K562 (cell line): ENCODE results near the gene FHL1. TPM values are rescaled to one million over a fixed set of nuclear protein-coding genes. Genes with fewer than 3 reads are reported as not detected.

ENCODE experiments used
- ATAC-seq: fragments of 200-7000 bp; cut with Tn5 transposase; 3 replicates; pipeline ENCODE4 v1.9.1; 2020; ENCODE audit warnings: moderate library complexity
- BruUV-seq: library from RNA; stranded (reverse); fragments of 400-500 nt; replicated peaks from 2 replicates; lab custom pipeline; 2021; lab: Mats Ljungman, UMichigan
- CTCF ChIA-PET: fragments of 300-600 bp; formaldehyde crosslinking; extraction: SDS; loops from one replicate; lab custom pipeline; 2021; ENCODE audit warnings: low intra/inter-chr PET ratio; lab: Yijun Ruan, JAX
- POLR2A ChIA-PET: fragments of 300-600, 350-650 bp; sonication (Branson Sonifier 250); formaldehyde crosslinking; extraction: SDS; loops from one replicate; lab custom pipeline; 2021; ENCODE audit warnings: antibody characterized with exemption, inconsistent platforms; lab: Yijun Ruan, JAX
- DNase-seq, 4 experiments: peaks; one replicate each; pipeline versions ENCODE4 v3.0.0 to v3.0.0-alpha.2; 2011 to 2018; ENCODE audit warnings: low spot score in 3 of 4, mixed read lengths in 3 of 4; ENCODE audit errors: extremely low read depth in 1 of 4
- FAIRE-seq: peaks from 2 replicates; lab custom pipeline; 2011; peaks lifted over from hg19 to GRCh38; lab: Jason Lieb, UNC
- H2AFZ ChIP-seq: 2 replicates; pipeline ENCODE4 v1.6.0; 2011; ENCODE audit warnings: low read depth, low read length, control low read depth, inconsistent platforms
- H3K27ac ChIP-seq: fragments of 200-600 bp; 3 replicates; pipeline ENCODE4 v1.8.0; 2011; ENCODE audit warnings: low read depth, mild to moderate bottlenecking, control low read depth, inconsistent platforms, low read length, moderate library complexity, mixed read lengths; ENCODE audit errors: extremely low read depth
- H3K27me3 ChIP-seq, 2 experiments: fragments of 300-600 bp in 1 of 2; 2 replicates in 1 of 2; 3 replicates in 1 of 2; pipeline versions ENCODE4 v1.6.0 to v1.8.0; 2011; ENCODE audit warnings: inconsistent platforms in 2 of 2, low read length in 2 of 2, mild to moderate bottlenecking in 1 of 2, mixed read lengths in 1 of 2, moderate library complexity in 1 of 2; ENCODE audit not compliant: control insufficient read depth in 2 of 2, insufficient read depth in 2 of 2
- H3K36me3 ChIP-seq: fragments of 300-600 bp; 3 replicates; pipeline ENCODE4 v1.8.0; 2011; ENCODE audit warnings: mild to moderate bottlenecking, low read length, inconsistent platforms; ENCODE audit not compliant: control insufficient read depth, insufficient read depth
- H3K4me1 ChIP-seq, 2 experiments: fragments of 200-600 bp in 1 of 2; replicated peaks in 1 of 2; 2 replicates in 1 of 2; 3 replicates in 1 of 2; pipeline versions ENCODE4 v1.5.1 to v1.8.0; 2011; ENCODE audit warnings: inconsistent platforms in 2 of 2, low read length in 2 of 2, mild to moderate bottlenecking in 1 of 2, mixed read lengths in 1 of 2, moderate library complexity in 1 of 2; ENCODE audit not compliant: control insufficient read depth in 2 of 2, insufficient read depth in 2 of 2
- H3K4me2 ChIP-seq: 2 replicates; pipeline ENCODE4 v1.6.1; 2011; ENCODE audit warnings: low read length, control low read depth, inconsistent platforms, mixed read lengths; ENCODE audit not compliant: insufficient read depth
- H3K4me3 ChIP-seq: fragments of 200-600 bp; sonication (generic), shearing (Covaris generic); 2 replicates; pipeline ENCODE4 v1.5.1; 2016; ENCODE audit warnings: control low read depth, inconsistent platforms
- H3K79me2 ChIP-seq: fragments of 200-600 bp; 3 replicates; pipeline ENCODE4 v1.8.0; 2011; ENCODE audit warnings: low read length, inconsistent platforms; ENCODE audit not compliant: control insufficient read depth, insufficient read depth
- H3K9ac ChIP-seq, 2 experiments: 2 replicates each; pipeline versions ENCODE4 v1.6.0 to v1.6.1; 2011; ENCODE audit warnings: low read depth in 2 of 2, low read length in 2 of 2, control low read depth in 1 of 2, inconsistent platforms in 1 of 2, mild to moderate bottlenecking in 1 of 2, mixed read lengths in 1 of 2; ENCODE audit not compliant: insufficient read depth in 1 of 2
- H3K9me1 ChIP-seq: one replicate; pipeline ENCODE4 v1.6.0; 2011; ENCODE audit warnings: inconsistent platforms, mild to moderate bottlenecking, low read length, moderate library complexity; ENCODE audit not compliant: control insufficient read depth, insufficient read depth
- H3K9me3 ChIP-seq: replicated peaks from 2 replicates; pipeline ENCODE4 v1.5.1; 2011; ENCODE audit warnings: low read depth, low read length, inconsistent platforms; ENCODE audit not compliant: control insufficient read depth, insufficient read depth
- H4K20me1 ChIP-seq: replicated peaks from 2 replicates; pipeline ENCODE4 v1.6.1; 2011; ENCODE audit warnings: low read length, inconsistent platforms, mixed read lengths; ENCODE audit not compliant: control insufficient read depth, insufficient read depth
- CBFA2T2 ChIP-seq: fragments of 450-650 bp; conservative IDR thresholded peaks from 2 replicates; pipeline ENCODE4 v1.6.1; 2017; ENCODE audit warnings: mild to moderate bottlenecking
- CBX3 ChIP-seq, 2 experiments: IDR thresholded peaks; 1 replicate in 1 of 2; 2 replicates in 1 of 2; pipeline ENCODE4 v1.6.1; 2012; ENCODE audit warnings: inconsistent platforms in 2 of 2, low read length in 2 of 2, borderline replicate concordance in 1 of 2, control low read depth in 1 of 2
- CHAMP1 ChIP-seq: fragments of 450-650 bp; IDR thresholded peaks from 2 replicates; pipeline ENCODE4 v1.6.1; 2016; ENCODE audit warnings: mild to moderate bottlenecking
- FOS ChIP-seq: IDR thresholded peaks from 3 replicates; pipeline ENCODE4 v1.6.1; 2011; ENCODE audit not compliant: insufficient read length; ENCODE audit errors: extremely low read depth
- GMEB1 ChIP-seq: fragments of 250-450 bp; sonication (Bioruptor Pico); IDR thresholded peaks from 2 replicates; pipeline ENCODE4 v1.4.0; 2020; ENCODE audit warnings: mild to moderate bottlenecking
- HMGN3 ChIP-seq: IDR thresholded peaks from 2 replicates; pipeline ENCODE4 v1.6.1; 2011; ENCODE audit warnings: borderline replicate concordance, low read depth, mild to moderate bottlenecking, mixed read lengths, low read length; ENCODE audit not compliant: insufficient read length; ENCODE audit errors: extremely low read depth
- MCM5 ChIP-seq: fragments of 450-650 bp; IDR thresholded peaks from 2 replicates; pipeline ENCODE4 v1.6.1; 2016; ENCODE audit warnings: low read depth
- ZC3H8 ChIP-seq: fragments of 450-650 bp; IDR thresholded peaks from 2 replicates; pipeline ENCODE4 v1.6.1; 2017
- WGBS: fragments of 100-300 bp; shearing (Covaris generic); methylation state at CpG from one replicate; pipeline ENCODE4 v1.1.6; 2016; ENCODE audit warnings: low coverage, mixed read lengths; ENCODE audit not compliant: insufficient coverage; ENCODE audit errors: missing lambda C conversion rate; 5-methylcytosine and 5-hydroxymethylcytosine counted together
- in situ Hi-C: fragments of 300-500 bp; cut with MboI; formaldehyde crosslinking; loops from 4 replicates; pipeline ENCODE4 v1.15.0; 2018; ENCODE audit warnings: inconsistent platforms, mixed read lengths
- intact Hi-C: fragments of 100-400 bp; cut with micrococcal nuclease; formaldehyde crosslinking; loops from 2 replicates; pipeline ENCODE4 v1.14.2; 2022
- polyA plus RNA-seq, 8 experiments: library from polyadenylated mRNA; depleted of rRNA in 4 of 8; stranded (reverse) in 5 of 8; unstranded in 3 of 8; fragments of >200 nt; fragmentation: Nextera tagmentation in 2 of 8; fragmentation: Illumina TruSeq in 1 of 8; extraction: Ambion mirVana in 2 of 8; extraction: Trizol in 1 of 8; gene quantifications; 2 replicates each; pipeline versions ENCODE4 v1.2.1 to v1.2.3, GENCODE V29; 2011 to 2014; ENCODE audit warnings: inconsistent platforms in 1 of 8, missing spikeins in 1 of 8
- total RNA-seq, 7 experiments: library from RNA; depleted of rRNA in 6 of 7; stranded (reverse); fragments of >200 nt in 6 of 7; fragmentation: Illumina TruSeq in 2 of 7; extraction: Trizol in 2 of 7; gene quantifications; 2 replicates each; pipeline versions ENCODE4 v1.2.1 to v1.2.3, GENCODE V29; 2011 to 2021; ENCODE audit warnings: low replicate concordance in 1 of 7

FHL1 gene
- total and polyA plus RNA-seq, 9 of the 15 experiments (the other 6 are each of a cell fraction or from before 2014, with no cell fraction given): 0.03 to 3.0 (median 0.13) TPM; not detected in 1

- TF ChIP-seq CHAMP1: no peak
Observed at GRCh38 chrX:136198010-136198409, 50.7 kb downstream of the FHL1 start (continued).

DNA sequence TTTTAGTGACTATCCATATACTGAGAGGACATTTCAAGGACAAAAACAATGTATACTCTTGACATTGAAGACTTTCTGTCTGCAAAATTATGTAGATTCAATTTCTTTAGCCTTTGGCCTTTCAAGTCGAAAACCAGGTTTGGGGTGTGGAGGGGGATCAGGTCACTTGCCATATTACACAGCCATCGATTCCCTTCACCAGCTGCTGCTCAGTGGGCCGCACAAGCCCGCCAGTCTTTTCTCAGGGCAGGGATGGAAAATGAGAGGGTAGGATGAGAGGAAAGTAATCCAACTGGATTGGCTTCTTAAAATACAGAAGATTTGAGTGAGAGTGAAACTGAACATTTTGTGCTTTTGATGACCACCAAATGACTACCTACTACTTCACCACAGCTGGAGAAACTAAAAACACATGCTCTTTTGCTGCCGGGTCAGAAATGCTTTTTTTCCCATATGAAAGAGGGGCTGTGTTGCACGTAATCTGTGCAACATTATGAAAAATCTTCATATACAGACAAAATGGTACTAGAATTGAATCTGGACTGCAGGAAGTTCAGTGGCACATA, 51.4 kb downstream of the FHL1 start:
- H3K27ac ChIP-seq: no peak overlapping the region
- no peaks in the 10 kb centered on the region for H3K9me3 ChIP-seq
- H3K9ac ChIP-seq: no peak overlapping the region
- H2AFZ ChIP-seq: no peak overlapping the region
- ATAC-seq (no peak), DNase-seq (no peak), FAIRE-seq (no peak)
- H3K4me1 ChIP-seq: no peaks in the 10 kb centered on the region
- no TSS peak for BruUV-seq
- no peak overlapping the region for H3K4me3 ChIP-seq
- no peak overlapping the region for H3K4me2 ChIP-seq
- H3K36me3 ChIP-seq: no peaks in the 10 kb centered on the region
- ChIA-PET POLR2A (interaction anchor here (1.4 kb wide), 1 partner anchor 9 kb away, joined by 5 read pairs; no protein-coding TSS in a partner anchor), CTCF (no interaction called here)
- H3K79me2 ChIP-seq: no peaks in the 10 kb centered on the region
- H3K27me3 ChIP-seq: peaks cover 0 to 15% of the 10 kb centered on the region in 2 experiments
- H3K9me1 ChIP-seq: no peaks in the 10 kb centered on the region
- intact Hi-C loops: no loop called here
- WGBS: 0% methylated on average over 5 of the region's 6 CpGs
- in situ Hi-C loops: no loop called here
- TF ChIP-seq MCM5: no peak
- no peak for TF ChIP-seq FOS
- no peak for TF ChIP-seq CBFA2T2
- TF ChIP-seq CBX3 (IDR thresholded peaks at IDR 0.05; ENCODE audit: borderline replicate concordance in 1 of 2, low read length in 2 of 2): no peak
- no peak for TF ChIP-seq GMEB1 (CRISPR knock-in tag)
- TF ChIP-seq ZC3H8: no peak
- no peak for TF ChIP-seq HMGN3
- H4K20me1 ChIP-seq: no peaks in the 10 kb centered on the region
